Body of pancreas (tissue), 4 donors: ENCODE measurements around the gene SNX22. TPM values are rescaled to one million over a fixed set of nuclear protein-coding genes. Genes with fewer than 3 reads are reported as not detected.

Experiments
- ATAC-seq: fragments of 150-250 bp; one replicate; pipeline ENCODE4 v1.9.1; 2016
- DNase-seq, 4 donors: peaks; one replicate each; pipeline ENCODE4 v3.0.0-alpha.2; 2019
- H3K27ac ChIP-seq, 4 donors: fragments of 200-600 bp; sonication (generic); 1 replicate in 3 of 4; 2 replicates in 1 of 4; pipeline versions ENCODE4 v1.5.1 to v1.6.1; 2016 to 2019; ENCODE audit warnings: mild to moderate bottlenecking in 1 of 4, mixed read lengths in 1 of 4, moderate library complexity in 1 of 4
- H3K27me3 ChIP-seq, 2 donors: fragments of 200-600 bp; sonication (generic); one replicate each; pipeline ENCODE4 v1.6.0; 2016; ENCODE audit warnings: mild to moderate bottlenecking in 1 of 2
- H3K36me3 ChIP-seq, 2 donors: fragments of 200-600 bp; sonication (generic); replicated peaks in 1 of 2; 2 replicates each; pipeline ENCODE4 v1.5.1; 2016; ENCODE audit warnings: low read depth in 2 of 2; ENCODE audit not compliant: insufficient read depth in 1 of 2
- H3K4me1 ChIP-seq: fragments of 200-600 bp; sonication (generic); one replicate; pipeline ENCODE4 v1.6.0; 2016
- H3K4me3 ChIP-seq, 2 donors: fragments of 200-600 bp; sonication (generic); 1 replicate in 1 of 2; 2 replicates in 1 of 2; pipeline ENCODE4 v1.5.1; 2016 to 2019
- H3K9me3 ChIP-seq, 3 donors: fragments of 200-600 bp; sonication (generic); 1 replicate in 2 of 3; 2 replicates in 1 of 3; pipeline ENCODE4 v1.5.1; 2016
- POLR2A ChIP-seq, 3 donors: fragments of 450-650 bp; IDR thresholded peaks; one replicate each; pipeline ENCODE4 v1.6.1; 2016; ENCODE audit warnings: antibody characterized with exemption in 3 of 3, mild to moderate bottlenecking in 2 of 3
- WGBS, 2 donors: methylation state at CpG; one replicate each; pipeline ENCODE4 v1.1.5; 2017; 5-methylcytosine and 5-hydroxymethylcytosine counted together
- intact Hi-C: fragments of 100-400 bp; cut with DNase I; formaldehyde crosslinking; loops from one replicate; pipeline ENCODE4 v1.15.1; 2023
- total RNA-seq, 2 donors: library from RNA; depleted of rRNA; stranded (reverse); fragments of >200 nt; gene quantifications; one replicate each; pipeline ENCODE4 v1.1.0, GENCODE V29; 2016
- TF ChIP-seq, protein P1 (sequence below), 7 experiments: fragments of 450-650 bp in 4 of 7; fragments of 200-600 bp in 3 of 7; sonication (generic) in 3 of 7; IDR thresholded peaks; one replicate each; pipeline ENCODE4 v1.5.1; 2016 to 2019; ENCODE audit warnings: antibody characterized with exemption in 7 of 7

The SNX22 gene
- total RNA-seq, 2 donors from 2014 or later, result under 0.01 to 0.78 TPM

DNA sequence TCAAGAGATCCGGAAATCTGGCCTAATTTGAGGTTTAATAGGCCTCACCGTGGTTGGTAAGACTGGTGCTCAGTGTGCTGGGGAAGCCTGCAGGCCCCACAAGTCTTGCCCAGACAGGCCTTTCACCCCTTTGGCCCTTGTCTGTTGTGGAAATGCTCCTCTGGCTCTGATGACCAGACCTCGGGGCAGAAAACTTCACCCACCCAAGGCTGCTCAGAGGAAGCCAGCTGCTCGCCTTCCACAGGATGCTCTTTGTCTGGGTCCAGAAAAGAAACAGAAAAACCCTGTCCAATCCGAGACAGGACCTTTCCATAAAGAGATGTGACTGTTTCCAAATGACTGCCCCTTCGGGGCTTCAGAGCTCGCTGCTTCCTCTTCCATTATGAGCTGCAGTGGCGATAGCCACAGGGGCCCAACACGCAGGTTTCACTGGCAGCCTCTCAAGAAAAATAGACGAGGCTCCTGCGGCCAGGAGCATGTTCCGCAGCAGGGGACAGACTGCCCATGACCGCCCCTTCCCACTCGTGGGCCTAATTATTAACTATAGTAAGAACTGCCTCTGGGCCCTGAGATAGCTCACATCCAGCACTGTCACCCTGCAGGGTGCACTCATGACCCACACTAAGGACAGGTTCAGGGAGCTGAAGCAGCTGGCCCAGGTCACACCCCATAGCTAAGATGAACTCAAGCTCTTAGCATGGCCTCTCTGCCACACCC, 6.8 kb upstream of the SNX22 start:
- H3K4me3 ChIP-seq, result no peak overlapping the region
- ATAC-seq, result no peak
- DNase-seq, result no peak
- H3K9me3 ChIP-seq, result no peaks in the 10 kb centered on the region
- 89 to 91% methylated on average over 14 of the region's 14 CpGs for WGBS, 2 donors
- H3K27ac ChIP-seq, result no peak overlapping the region
- no peaks in the 10 kb centered on the region for H3K4me1 ChIP-seq
- peaks cover 0 to 2% of the 10 kb centered on the region in 2 donors for H3K36me3 ChIP-seq
- intact Hi-C loops, result no loop called here
- no peaks in the 10 kb centered on the region for H3K27me3 ChIP-seq
- no peak for TF ChIP-seq POLR2A (IDR thresholded peaks at IDR 0.05)
- TF ChIP-seq, protein P1, sequence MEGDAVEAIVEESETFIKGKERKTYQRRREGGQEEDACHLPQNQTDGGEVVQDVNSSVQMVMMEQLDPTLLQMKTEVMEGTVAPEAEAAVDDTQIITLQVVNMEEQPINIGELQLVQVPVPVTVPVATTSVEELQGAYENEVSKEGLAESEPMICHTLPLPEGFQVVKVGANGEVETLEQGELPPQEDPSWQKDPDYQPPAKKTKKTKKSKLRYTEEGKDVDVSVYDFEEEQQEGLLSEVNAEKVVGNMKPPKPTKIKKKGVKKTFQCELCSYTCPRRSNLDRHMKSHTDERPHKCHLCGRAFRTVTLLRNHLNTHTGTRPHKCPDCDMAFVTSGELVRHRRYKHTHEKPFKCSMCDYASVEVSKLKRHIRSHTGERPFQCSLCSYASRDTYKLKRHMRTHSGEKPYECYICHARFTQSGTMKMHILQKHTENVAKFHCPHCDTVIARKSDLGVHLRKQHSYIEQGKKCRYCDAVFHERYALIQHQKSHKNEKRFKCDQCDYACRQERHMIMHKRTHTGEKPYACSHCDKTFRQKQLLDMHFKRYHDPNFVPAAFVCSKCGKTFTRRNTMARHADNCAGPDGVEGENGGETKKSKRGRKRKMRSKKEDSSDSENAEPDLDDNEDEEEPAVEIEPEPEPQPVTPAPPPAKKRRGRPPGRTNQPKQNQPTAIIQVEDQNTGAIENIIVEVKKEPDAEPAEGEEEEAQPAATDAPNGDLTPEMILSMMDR (IDR thresholded peaks at IDR 0.05), result no peak

DNA sequence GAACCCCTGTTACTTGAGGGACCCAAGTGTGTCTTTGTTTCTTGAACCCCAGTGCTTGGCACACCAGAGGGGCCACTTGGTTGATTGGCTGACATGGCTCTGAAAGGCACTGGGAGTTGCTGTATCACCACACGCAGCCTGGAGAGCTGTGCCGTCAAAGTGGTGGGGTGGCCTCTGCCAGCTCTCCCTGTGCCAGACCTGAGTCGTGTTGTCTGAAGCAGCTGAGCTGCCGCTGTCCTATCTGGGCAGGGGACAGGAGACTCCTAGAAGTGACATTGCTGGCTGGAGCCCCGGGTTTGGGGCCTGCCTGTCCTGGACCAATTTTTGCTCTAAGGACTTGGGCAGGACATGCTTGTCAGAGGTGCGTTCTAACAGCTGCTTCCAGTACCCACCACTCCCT, 5.5 kb upstream of the SNX22 start:
- intact Hi-C loops, result no loop called here
- H3K27ac ChIP-seq, result no peak overlapping the region
- H3K36me3 ChIP-seq, result peaks cover 0 to 1% of the 10 kb centered on the region in 2 donors

GRCh38 chr15:64146520-64146884, 5.0 kb upstream of the SNX22 start:
- Histone ChIP-seq H3K4me3 (no peak overlapping the region), H3K4me1 (peaks cover 9% of the 10 kb centered on the region), H3K27me3 (no peaks in the 10 kb centered on the region), H3K9me3 (no peaks in the 10 kb centered on the region), H3K36me3 (no peaks in the 10 kb centered on the region), H3K27ac (no peak overlapping the region)
- DNase-seq (no peak), ATAC-seq (no peak)
- intact Hi-C loops, result no loop called here
- TF ChIP-seq, protein P1 (IDR thresholded peaks at IDR 0.05), result no peak
- no peak for TF ChIP-seq POLR2A (IDR thresholded peaks at IDR 0.05)
- WGBS, 2 donors, result 86 to 91% methylated on average over 3 of the region's 3 CpGs

More for the DNA sequence above, 5.5 kb upstream of the SNX22 start:
- ATAC-seq (no peak), DNase-seq (no peak)
- 82 to 91% methylated on average over 1 to 6 of the region's 6 CpGs for WGBS, 2 donors
- Histone ChIP-seq H3K27me3 (no peaks in the 10 kb centered on the region), H3K9me3 (no peaks in the 10 kb centered on the region), H3K4me1 (peaks cover 5% of the 10 kb centered on the region), H3K4me3 (no peak overlapping the region)
- no peak for TF ChIP-seq POLR2A (IDR thresholded peaks at IDR 0.05)
- TF ChIP-seq, protein P1 (IDR thresholded peaks at IDR 0.05), result no peak

GRCh38 chr15:64146885-64147681, 4.4 kb upstream of the SNX22 start:
- Histone ChIP-seq H3K4me3 (no peak overlapping the region), H3K36me3 (no peaks in the 10 kb centered on the region), H3K27me3 (no peaks in the 10 kb centered on the region), H3K27ac (no peak overlapping the region), H3K9me3 (no peaks in the 10 kb centered on the region), H3K4me1 (peaks cover 15% of the 10 kb centered on the region)
- DNase-seq (no peak), ATAC-seq (no peak)
- TF ChIP-seq, protein P1 (IDR thresholded peaks at IDR 0.05), result no peak
- TF ChIP-seq POLR2A (IDR thresholded peaks at IDR 0.05), result no peak
- WGBS, 2 donors, result 69 to 74% methylated on average over 3 to 26 of the region's 26 CpGs
- intact Hi-C loops, result no loop called here
